Osteoblast (primary cell): ENCODE results near the gene GAGE10. TPM values are rescaled to one million over a fixed set of nuclear protein-coding genes. Genes with fewer than 3 reads are reported as not detected.

Experiments used
- DNase-seq: peaks from one replicate; pipeline ENCODE4 v3.0.0; 2011; ENCODE audit warnings: low spot score, mixed read lengths; ENCODE audit not compliant: insufficient read length; ENCODE audit errors: missing footprints
- H2AFZ ChIP-seq: 2 replicates; pipeline ENCODE4 v1.6.0; 2011; ENCODE audit warnings: mild to moderate bottlenecking, low read length
- H3K27ac ChIP-seq: 2 replicates; pipeline ENCODE4 v1.5.1; 2011; ENCODE audit warnings: mild to moderate bottlenecking, low read depth, low read length, moderate library complexity
- H3K27me3 ChIP-seq: 2 replicates; pipeline ENCODE4 v1.6.0; 2012; ENCODE audit warnings: mild to moderate bottlenecking, control low read depth, inconsistent platforms, low read length, moderate library complexity; ENCODE audit not compliant: insufficient read depth
- H3K36me3 ChIP-seq: 2 replicates; pipeline ENCODE4 v1.5.1; 2011; ENCODE audit warnings: mild to moderate bottlenecking, low read length, control low read depth, moderate library complexity; ENCODE audit not compliant: insufficient read depth
- H3K4me1 ChIP-seq: 2 replicates; pipeline ENCODE4 v1.5.1; 2011; ENCODE audit warnings: mild to moderate bottlenecking, low read length, control low read depth, moderate library complexity; ENCODE audit not compliant: insufficient read depth
- H3K4me2 ChIP-seq: 2 replicates; pipeline ENCODE4 v1.6.0; 2011; ENCODE audit warnings: mild to moderate bottlenecking, low read length; ENCODE audit not compliant: insufficient read depth
- H3K4me3 ChIP-seq: fragments of 200-600 bp; sonication (generic); 3 replicates; pipeline ENCODE4 v1.5.1; 2012; ENCODE audit warnings: mild to moderate bottlenecking, low read length, inconsistent platforms; ENCODE audit not compliant: insufficient read depth
- H3K79me2 ChIP-seq: 2 replicates; pipeline ENCODE4 v1.6.0; 2012; ENCODE audit warnings: mild to moderate bottlenecking, low read length, control low read depth, inconsistent platforms; ENCODE audit not compliant: insufficient read depth
- H3K9me3 ChIP-seq: 2 replicates; pipeline ENCODE4 v1.5.1; 2011; ENCODE audit warnings: low read depth, low read length, control low read depth
- H4K20me1 ChIP-seq: 2 replicates; pipeline ENCODE4 v1.6.0; 2012; ENCODE audit warnings: mild to moderate bottlenecking, low read length, control low read depth; ENCODE audit not compliant: insufficient read depth
- total RNA-seq: library from RNA; depleted of rRNA; stranded (reverse); fragments of >200 nt; gene quantifications from 2 replicates; pipeline ENCODE4 v1.2.3, GENCODE V29; 2012
- TF ChIP-seq, protein P1 (sequence below): IDR thresholded peaks from 2 replicates; pipeline ENCODE4 v1.5.1; 2011; ENCODE audit warnings: mild to moderate bottlenecking, low read depth, low read length, moderate library complexity; ENCODE audit errors: extremely low read depth

Gene GAGE10
- total RNA-seq, 1 donor: not detected

DNA sequence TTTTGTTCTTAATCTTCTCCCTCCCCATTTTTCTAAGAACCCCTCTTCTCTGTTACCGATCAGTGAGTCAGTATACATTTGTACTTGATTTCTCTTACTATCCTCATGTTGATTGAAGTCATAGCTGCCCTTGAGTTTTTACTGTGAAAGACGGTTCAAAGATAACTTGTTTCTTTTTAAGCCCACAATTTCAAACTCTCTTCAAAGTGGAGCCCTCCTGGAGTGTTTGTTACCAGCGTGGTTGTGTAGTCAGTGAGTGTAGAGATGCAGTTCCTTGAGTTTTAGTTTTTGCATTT lies 26.0 kb upstream of the GAGE10 start:
- no peak overlapping the region for H3K4me2 ChIP-seq

DNA sequence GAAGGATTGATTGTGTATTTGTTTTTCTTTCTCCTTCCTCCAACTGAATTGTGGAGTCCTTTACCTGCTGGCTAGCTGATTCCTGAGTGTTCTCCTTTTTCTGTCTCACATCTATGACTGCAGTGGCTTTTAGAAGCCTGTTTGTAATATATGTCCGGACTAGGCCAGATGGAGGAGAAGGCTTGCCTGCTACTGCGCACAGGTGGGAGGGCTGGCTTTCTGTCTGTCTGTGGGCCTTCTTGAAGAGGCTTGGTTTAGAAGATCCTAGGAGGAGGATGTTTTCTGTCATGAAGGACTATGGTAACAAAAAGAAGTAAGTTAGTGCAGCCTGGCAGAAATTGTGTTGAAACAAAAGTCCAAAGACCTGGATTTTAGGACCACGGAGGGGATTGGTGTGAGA lies 25.4 kb upstream of the GAGE10 start:
- no peak overlapping the region for H3K27ac ChIP-seq
- H3K4me3 ChIP-seq: no peak overlapping the region
- TF ChIP-seq, protein P1, sequence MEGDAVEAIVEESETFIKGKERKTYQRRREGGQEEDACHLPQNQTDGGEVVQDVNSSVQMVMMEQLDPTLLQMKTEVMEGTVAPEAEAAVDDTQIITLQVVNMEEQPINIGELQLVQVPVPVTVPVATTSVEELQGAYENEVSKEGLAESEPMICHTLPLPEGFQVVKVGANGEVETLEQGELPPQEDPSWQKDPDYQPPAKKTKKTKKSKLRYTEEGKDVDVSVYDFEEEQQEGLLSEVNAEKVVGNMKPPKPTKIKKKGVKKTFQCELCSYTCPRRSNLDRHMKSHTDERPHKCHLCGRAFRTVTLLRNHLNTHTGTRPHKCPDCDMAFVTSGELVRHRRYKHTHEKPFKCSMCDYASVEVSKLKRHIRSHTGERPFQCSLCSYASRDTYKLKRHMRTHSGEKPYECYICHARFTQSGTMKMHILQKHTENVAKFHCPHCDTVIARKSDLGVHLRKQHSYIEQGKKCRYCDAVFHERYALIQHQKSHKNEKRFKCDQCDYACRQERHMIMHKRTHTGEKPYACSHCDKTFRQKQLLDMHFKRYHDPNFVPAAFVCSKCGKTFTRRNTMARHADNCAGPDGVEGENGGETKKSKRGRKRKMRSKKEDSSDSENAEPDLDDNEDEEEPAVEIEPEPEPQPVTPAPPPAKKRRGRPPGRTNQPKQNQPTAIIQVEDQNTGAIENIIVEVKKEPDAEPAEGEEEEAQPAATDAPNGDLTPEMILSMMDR: no peak
- no peaks in the 10 kb centered on the region for H3K36me3 ChIP-seq
- peak; percentile 29 for DNase-seq
- H3K4me1 ChIP-seq: no peaks in the 10 kb centered on the region
- peaks cover 6% of the 10 kb centered on the region for H4K20me1 ChIP-seq
- peaks cover 6% of the 10 kb centered on the region for H3K79me2 ChIP-seq
- H3K4me2 ChIP-seq: no peak overlapping the region
- H2AFZ ChIP-seq: no peak overlapping the region
- H3K27me3 ChIP-seq: no peaks in the 10 kb centered on the region
- H3K9me3 ChIP-seq: no peaks in the 10 kb centered on the region

More for the DNA sequence above, 26.0 kb upstream of the GAGE10 start:
- Histone ChIP-seq H3K27me3 (no peaks in the 10 kb centered on the region), H3K4me3 (no peak overlapping the region), H3K36me3 (no peaks in the 10 kb centered on the region), H3K9me3 (no peaks in the 10 kb centered on the region), H4K20me1 (peaks cover 6% of the 10 kb centered on the region), H3K27ac (no peak overlapping the region), H2AFZ (no peak overlapping the region), H3K79me2 (peaks cover 10% of the 10 kb centered on the region), H3K4me1 (no peaks in the 10 kb centered on the region)
- DNase-seq: no peak
- TF ChIP-seq, protein P1: no peak

DNA sequence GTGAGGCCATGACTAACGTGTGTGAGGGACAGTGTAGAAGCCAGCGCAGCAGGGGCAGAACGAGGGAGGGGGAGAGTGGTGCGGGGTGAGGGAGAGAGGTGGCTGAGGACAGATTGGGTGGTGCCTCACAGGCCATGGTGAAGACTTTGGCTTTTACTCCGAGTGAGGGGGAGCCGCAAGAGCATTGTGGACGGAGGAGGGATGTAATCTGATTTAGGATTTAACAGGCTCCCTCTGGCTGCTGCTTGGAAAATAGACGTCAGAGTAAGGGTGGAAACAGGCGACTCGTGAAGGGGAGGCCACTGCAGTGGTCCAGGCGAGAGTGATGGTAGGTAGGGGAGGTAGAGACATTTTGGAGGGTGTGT lies 20.8 kb upstream of the GAGE10 start:
- Histone ChIP-seq H3K27me3 (no peaks in the 10 kb centered on the region), H3K4me1 (no peaks in the 10 kb centered on the region), H4K20me1 (no peaks in the 10 kb centered on the region), H3K36me3 (no peaks in the 10 kb centered on the region), H3K9me3 (no peaks in the 10 kb centered on the region), H2AFZ (peak overlapping the region; percentile 70), H3K4me3 (no peak overlapping the region), H3K79me2 (no peaks in the 10 kb centered on the region), H3K4me2 (peak overlapping the region; percentile 39), H3K27ac (no peak overlapping the region)
- peak; percentile 74 for DNase-seq
- TF ChIP-seq, protein P1: peak; percentile 29

DNA sequence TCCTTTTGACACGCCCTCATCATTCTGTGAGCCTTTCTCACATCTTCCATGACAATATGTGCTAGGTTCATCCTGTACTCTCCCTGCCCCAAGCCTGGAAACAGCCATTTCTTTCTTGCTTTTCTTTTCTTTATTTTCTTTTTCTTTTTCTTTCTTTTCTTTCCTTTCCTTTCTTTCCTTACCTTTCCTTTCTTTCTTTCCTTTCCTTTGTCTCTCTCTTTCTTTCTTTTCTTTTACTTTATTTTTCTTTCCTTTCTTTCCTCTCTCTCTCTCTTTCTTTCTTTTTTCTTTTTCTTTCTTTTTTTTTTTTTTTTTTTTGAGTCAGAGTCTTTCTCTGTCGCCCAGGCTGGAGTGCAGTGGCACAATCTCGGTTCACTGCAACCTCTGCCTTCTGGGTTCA lies 19.2 kb upstream of the GAGE10 start:
- no peak for DNase-seq
- H3K27me3 ChIP-seq: no peaks in the 10 kb centered on the region
- TF ChIP-seq, protein P1: no peak

More for the DNA sequence above, 19.2 kb upstream of the GAGE10 start:
- Histone ChIP-seq H3K9me3 (no peaks in the 10 kb centered on the region), H3K79me2 (no peaks in the 10 kb centered on the region), H3K36me3 (no peaks in the 10 kb centered on the region), H3K4me3 (no peak overlapping the region), H3K4me2 (no peak overlapping the region), H3K4me1 (no peaks in the 10 kb centered on the region), H4K20me1 (no peaks in the 10 kb centered on the region), H3K27ac (no peak overlapping the region), H2AFZ (no peak overlapping the region)
